8988T (cell line): ENCODE measurements around the gene MEI1.
A peak's percentile ranks its signal among the peaks of the same experiment; 100 is the strongest.
"Not testable (repeated sequence)": the region's sequence is repeated elsewhere in the genome, so short reads cannot be mapped to it uniquely, and the experiment has no call there.

ENCODE experiments used
- DNase-seq: peaks from one replicate; pipeline ENCODE4 v3.0.0; 2011

MEI1 gene

GRCh38 chr22:41682033-41682807, 17.1 kb upstream of the MEI1 start:
- DNase-seq, result peak; percentile 65

GRCh38 chr22:41683052-41683451, 16.3 kb upstream of the MEI1 start:
- DNase-seq, result no peak

GRCh38 chr22:41683616-41684015, 15.7 kb upstream of the MEI1 start:
- no peak for DNase-seq

- DNase-seq, result no peak
Observed at GRCh38 chr22:41684194-41684593, 15.1 kb upstream of the MEI1 start.

- DNase-seq, result not testable (repeated sequence)
Observed at GRCh38 chr22:41686890-41687289, 12.4 kb upstream of the MEI1 start.

GRCh38 chr22:41687901-41688364, 11.4 kb upstream of the MEI1 start:
- DNase-seq, result no peak

- peak; percentile 62 for DNase-seq
Observed at GRCh38 chr22:41688365-41689211, 10.7 kb upstream of the MEI1 start, which contains the start of gene SNU13. Gene SNU13 (minus strand): TSS chr22:41688867. CDS start chr22:41688796, 71 bp downstream.

- no peak for DNase-seq
Observed at GRCh38 chr22:41690476-41690875, 8.8 kb upstream of the MEI1 start.

GRCh38 chr22:41695211-41695610, 4.1 kb upstream of the MEI1 start:
- DNase-seq, result no peak

- DNase-seq, result no peak
Observed at GRCh38 chr22:41696703-41697102, 2.6 kb upstream of the MEI1 start.

- peak; percentile 85 for DNase-seq
Observed at GRCh38 chr22:41697126-41697775, 2.1 kb upstream of the MEI1 start.

- no peak for DNase-seq
Observed at GRCh38 chr22:41700108-41700364, 733 bp downstream of the MEI1 start.

GRCh38 chr22:41702763-41703162, 3.5 kb downstream of the MEI1 start:
- DNase-seq, result no peak

- no peak for DNase-seq
Observed at GRCh38 chr22:41709341-41709740, 10.0 kb downstream of the MEI1 start.

- DNase-seq, result no peak
Observed at GRCh38 chr22:41713004-41713403, 13.7 kb downstream of the MEI1 start.

GRCh38 chr22:41722496-41722895, 23.2 kb downstream of the MEI1 start:
- DNase-seq, result no peak

GRCh38 chr22:41725510-41726110, 26.3 kb downstream of the MEI1 start:
- no peak for DNase-seq

- no peak for DNase-seq
Observed at GRCh38 chr22:41731609-41732008, 32.3 kb downstream of the MEI1 start.

GRCh38 chr22:41732096-41732772, 32.9 kb downstream of the MEI1 start:
- DNase-seq, result no peak

- DNase-seq, result not testable (repeated sequence)
Observed at GRCh38 chr22:41733241-41733640, 33.9 kb downstream of the MEI1 start.

GRCh38 chr22:41739576-41739975, 40.3 kb downstream of the MEI1 start:
- DNase-seq, result no peak

GRCh38 chr22:41742918-41743317, 43.6 kb downstream of the MEI1 start:
- no peak for DNase-seq

- no peak for DNase-seq
Observed at GRCh38 chr22:41745968-41746367, 46.7 kb downstream of the MEI1 start.
